ENCODE results near the gene ST6GALNAC3.
"Not testable (repeated sequence)": the region's sequence is repeated elsewhere in the genome, so short reads cannot be mapped to it uniquely, and the experiment has no call there.

Gene ST6GALNAC3

GRCh38 chr1:76227621-76228020 lies 153.1 kb downstream of the ST6GALNAC3 start:
- no peak for DNase-seq
- in situ Hi-C loops (cut with MboI; ENCODE audit: low pct_unique_long_range_greater_than_20kb, low sequenced_read_pairs): no loop called here

DNA sequence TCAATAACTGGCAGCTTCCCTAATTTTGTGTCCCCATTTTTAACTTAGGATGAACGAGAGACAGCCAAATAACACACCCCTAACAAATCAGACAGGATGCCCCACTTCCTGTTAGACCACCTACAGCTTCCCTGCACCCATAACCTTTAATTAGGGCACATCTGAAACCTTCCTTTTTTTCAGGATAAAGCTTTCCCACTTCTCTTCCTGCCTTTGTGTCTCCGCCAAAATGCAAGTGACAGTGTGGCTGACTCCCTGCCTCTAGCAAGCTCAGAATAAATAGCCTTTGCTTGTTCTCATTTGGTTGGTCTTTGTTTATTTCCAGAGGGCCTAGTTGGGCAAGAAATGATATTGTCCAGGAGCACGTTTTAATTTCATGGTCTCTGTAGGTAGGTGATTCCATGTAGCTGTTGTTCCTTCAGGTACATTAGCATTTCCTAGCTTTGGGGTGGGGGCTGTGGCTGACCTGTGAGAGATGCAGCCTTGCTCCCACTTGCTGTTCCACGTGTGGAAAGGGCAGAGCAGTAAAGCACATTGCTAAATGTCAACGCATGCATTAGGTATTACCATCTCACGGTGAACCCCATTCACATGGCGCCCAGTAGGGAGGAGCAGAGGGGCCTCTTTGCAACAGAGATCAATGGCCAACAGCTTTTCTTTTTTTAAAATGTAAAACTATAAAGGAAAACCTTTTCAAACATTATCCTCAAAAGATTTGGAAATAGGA lies 154.9 kb downstream of the ST6GALNAC3 start:
- in situ Hi-C loops (cut with MboI; ENCODE audit: low pct_unique_long_range_greater_than_20kb, low sequenced_read_pairs): no loop called here
- no peak for DNase-seq

- in situ Hi-C loops (cut with MboI; ENCODE audit: low pct_unique_long_range_greater_than_20kb, low sequenced_read_pairs): no loop called here
- no peak for DNase-seq
These were observed 156.3 kb downstream of the ST6GALNAC3 start for GRCh38 chr1:76230842-76231281.

DNA sequence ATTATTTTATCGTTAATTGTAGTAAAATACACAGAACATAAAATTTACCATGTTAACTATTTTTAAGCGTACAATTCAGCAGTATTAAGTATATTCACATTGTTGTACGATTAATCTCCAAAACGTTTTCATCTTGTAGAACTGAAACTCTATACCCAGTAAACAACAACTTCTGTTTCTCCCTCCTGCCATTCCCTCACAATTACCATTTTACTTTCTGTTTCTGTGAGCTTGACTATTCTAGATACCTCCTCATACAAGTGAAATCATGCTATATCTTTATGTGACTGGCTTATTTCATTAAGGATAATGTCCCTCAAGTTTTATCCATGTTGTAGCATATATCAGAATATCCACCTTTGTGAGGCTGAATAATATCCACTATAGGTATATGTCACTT lies 156.8 kb downstream of the ST6GALNAC3 start:
- in situ Hi-C loops (cut with MboI; ENCODE audit: low pct_unique_long_range_greater_than_20kb, low sequenced_read_pairs): no loop called here
- no peak for DNase-seq

GRCh38 chr1:76232666-76233065 lies 158.1 kb downstream of the ST6GALNAC3 start:
- in situ Hi-C loops (cut with MboI; ENCODE audit: low pct_unique_long_range_greater_than_20kb, low sequenced_read_pairs): no loop called here
- no peak for DNase-seq

DNA sequence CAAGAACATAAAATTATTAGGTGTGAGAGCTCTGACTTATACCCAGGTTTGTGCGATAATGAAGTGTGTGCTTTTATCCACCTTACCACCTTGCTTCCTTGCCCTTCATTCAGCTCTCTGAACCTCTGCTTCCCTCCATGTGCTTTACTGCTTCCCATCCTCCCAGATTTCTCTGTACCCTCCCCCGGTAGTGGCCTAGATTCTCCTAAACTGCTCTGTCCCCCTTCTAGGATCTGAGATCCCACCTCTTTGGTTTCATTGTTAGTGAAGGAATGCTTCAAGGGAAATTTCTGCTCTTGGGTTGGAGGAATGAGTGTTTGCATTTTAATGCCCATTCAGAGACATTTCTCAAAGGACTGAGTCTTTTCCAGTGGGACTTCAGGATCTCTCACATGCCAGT lies 159.5 kb downstream of the ST6GALNAC3 start:
- no peak for DNase-seq
- in situ Hi-C loops (cut with MboI; ENCODE audit: low pct_unique_long_range_greater_than_20kb, low sequenced_read_pairs): no loop called here

GRCh38 chr1:76237211-76237610 lies 162.7 kb downstream of the ST6GALNAC3 start:
- in situ Hi-C loops (cut with MboI; ENCODE audit: low pct_unique_long_range_greater_than_20kb, low sequenced_read_pairs): no loop called here
- DNase-seq: no peak

- DNase-seq: no peak
- in situ Hi-C loops (cut with MboI; ENCODE audit: low pct_unique_long_range_greater_than_20kb, low sequenced_read_pairs): no loop called here
These were observed 163.6 kb downstream of the ST6GALNAC3 start for GRCh38 chr1:76238094-76238628.

DNA sequence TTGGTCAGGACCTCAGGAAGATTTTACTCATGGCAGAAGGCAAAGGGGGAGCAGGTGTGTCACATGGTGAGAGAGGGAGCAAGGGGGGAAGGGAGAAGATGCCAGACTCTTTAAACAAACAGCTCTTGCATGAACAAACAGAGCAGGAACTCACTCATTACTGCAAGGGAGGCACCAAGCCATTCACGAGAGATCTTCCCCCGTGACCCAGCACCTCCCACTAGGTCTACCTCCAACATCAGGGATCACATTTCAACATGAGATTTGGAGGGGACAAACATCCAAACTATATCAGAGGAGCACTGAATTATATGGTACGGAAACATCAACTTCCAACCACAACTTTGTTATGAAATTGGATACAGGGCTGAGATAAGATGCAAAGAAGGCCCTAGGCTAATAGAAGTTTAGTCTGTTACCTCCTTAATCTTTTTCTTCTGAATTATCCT lies 164.9 kb downstream of the ST6GALNAC3 start:
- no peak for DNase-seq
- in situ Hi-C loops (cut with MboI; ENCODE audit: low pct_unique_long_range_greater_than_20kb, low sequenced_read_pairs): no loop called here

DNA sequence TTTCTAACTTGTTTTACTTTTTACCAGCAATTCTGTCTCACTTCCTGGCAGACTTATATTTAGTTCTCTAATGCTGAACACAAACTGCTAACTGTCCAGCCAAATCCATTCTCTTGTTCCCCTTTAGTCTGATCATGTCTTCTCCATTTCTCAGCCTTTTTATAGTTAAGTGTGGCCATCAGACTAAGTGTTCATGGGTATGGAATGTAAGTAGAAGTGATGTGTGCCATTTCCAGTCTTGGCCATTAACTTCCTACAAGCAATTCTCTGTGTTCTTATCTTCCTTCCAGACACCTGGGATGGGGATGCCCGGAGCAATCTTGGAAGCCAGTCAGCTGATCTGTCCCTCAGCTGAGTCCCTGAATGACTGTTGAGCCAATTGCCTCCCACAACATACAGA lies 165.8 kb downstream of the ST6GALNAC3 start:
- in situ Hi-C loops (cut with MboI; ENCODE audit: low pct_unique_long_range_greater_than_20kb, low sequenced_read_pairs): no loop called here
- DNase-seq: no peak

- in situ Hi-C loops (cut with MboI; ENCODE audit: low pct_unique_long_range_greater_than_20kb, low sequenced_read_pairs); DNase-seq: not testable (repeated sequence)
These were observed 168.0 kb downstream of the ST6GALNAC3 start for GRCh38 chr1:76242587-76242986.

DNA sequence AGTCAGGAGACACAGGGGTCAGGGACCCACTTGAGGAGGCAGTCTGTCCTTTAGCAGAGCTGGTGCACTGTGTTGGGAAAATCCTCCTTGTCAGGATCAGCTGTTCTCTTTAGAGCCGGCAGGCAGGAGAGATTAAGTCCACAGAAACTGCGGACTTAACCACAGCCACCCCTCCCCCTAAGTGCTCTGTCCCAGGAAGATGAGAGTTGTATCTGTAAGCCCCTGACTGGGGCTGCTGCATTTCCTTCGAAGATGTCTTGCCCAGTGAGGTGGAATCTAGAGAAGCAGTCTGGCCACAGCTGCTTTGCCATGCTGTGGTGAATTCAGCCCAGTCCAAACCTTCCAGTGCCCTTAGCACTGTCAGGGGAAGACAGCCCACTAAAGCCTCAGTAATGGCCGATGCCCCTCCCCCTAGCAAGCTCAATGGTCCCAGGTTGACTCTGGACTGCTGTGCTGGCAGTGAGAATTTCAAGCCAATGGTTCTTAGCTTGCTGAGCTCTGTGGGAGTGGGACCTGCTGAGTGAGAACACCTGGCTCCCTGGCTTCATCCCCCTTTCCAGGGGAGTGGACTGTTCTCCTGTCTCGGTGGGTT lies 172.8 kb downstream of the ST6GALNAC3 start:
- no peak for DNase-seq
- in situ Hi-C loops (cut with MboI; ENCODE audit: low pct_unique_long_range_greater_than_20kb, low sequenced_read_pairs): no loop called here

- in situ Hi-C loops (cut with MboI; ENCODE audit: low pct_unique_long_range_greater_than_20kb, low sequenced_read_pairs): no loop called here
- no peak for DNase-seq
These were observed 175.7 kb downstream of the ST6GALNAC3 start for GRCh38 chr1:76250271-76250670.

GRCh38 chr1:76252431-76252830 lies 177.9 kb downstream of the ST6GALNAC3 start:
- no peak for DNase-seq
- in situ Hi-C loops (cut with MboI; ENCODE audit: low pct_unique_long_range_greater_than_20kb, low sequenced_read_pairs): no loop called here

- DNase-seq: no peak
- in situ Hi-C loops (cut with MboI; ENCODE audit: low pct_unique_long_range_greater_than_20kb, low sequenced_read_pairs): no loop called here
These were observed 179.8 kb downstream of the ST6GALNAC3 start for GRCh38 chr1:76254104-76255030.

DNA sequence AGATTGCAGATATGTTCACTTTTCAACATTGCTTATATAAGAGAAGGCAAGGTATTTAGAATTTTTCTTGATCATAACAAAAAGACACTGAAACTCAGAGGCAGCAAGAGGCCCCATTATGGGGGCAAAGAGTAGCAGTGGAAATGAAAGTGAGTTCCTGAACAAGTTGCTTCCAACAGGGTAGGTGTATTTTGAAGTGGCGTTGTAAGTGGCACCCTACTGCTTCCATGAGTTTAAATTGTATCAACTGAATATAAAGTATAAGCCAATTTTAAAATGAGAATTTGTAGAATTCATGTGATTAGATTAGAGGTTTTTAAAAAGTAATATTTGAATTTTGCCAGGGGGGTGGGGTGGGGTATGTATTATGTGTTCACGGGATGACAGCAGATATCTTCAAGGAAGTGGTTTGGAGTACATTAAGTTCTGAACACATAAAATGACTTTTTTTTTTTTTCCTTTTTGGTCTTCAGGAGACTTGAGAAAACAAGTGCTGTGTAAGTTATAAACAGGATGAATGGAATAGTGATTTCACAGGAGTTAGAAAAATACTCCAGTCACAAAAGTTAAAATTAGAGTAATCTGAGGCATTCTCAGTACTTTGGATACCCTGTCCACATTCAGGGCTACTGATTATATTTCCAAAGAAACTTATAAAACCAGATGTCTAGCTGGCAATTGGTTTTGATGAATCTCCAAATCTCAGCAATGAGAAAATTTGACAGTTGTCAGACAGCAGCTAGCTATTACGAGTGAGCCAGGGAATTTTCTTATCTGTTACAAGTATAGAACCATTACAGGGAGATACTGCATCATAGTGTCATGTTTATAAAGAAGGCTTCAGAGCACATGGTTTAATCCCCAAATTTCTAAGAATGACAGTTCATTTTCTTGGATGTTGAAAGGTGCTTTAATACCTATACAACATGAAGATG lies 182.0 kb downstream of the ST6GALNAC3 start:
- in situ Hi-C loops (cut with MboI; ENCODE audit: low pct_unique_long_range_greater_than_20kb, low sequenced_read_pairs): no loop called here
- DNase-seq: no peak

- no peak for DNase-seq
- in situ Hi-C loops (cut with MboI; ENCODE audit: low pct_unique_long_range_greater_than_20kb, low sequenced_read_pairs): no loop called here
These were observed 183.3 kb downstream of the ST6GALNAC3 start for GRCh38 chr1:76257823-76258222.

- no peak for DNase-seq
- in situ Hi-C loops (cut with MboI; ENCODE audit: low pct_unique_long_range_greater_than_20kb, low sequenced_read_pairs): no loop called here
These were observed 184.7 kb downstream of the ST6GALNAC3 start for GRCh38 chr1:76259270-76259669.

GRCh38 chr1:76260279-76260678 lies 185.7 kb downstream of the ST6GALNAC3 start:
- no peak for DNase-seq
- in situ Hi-C loops (cut with MboI; ENCODE audit: low pct_unique_long_range_greater_than_20kb, low sequenced_read_pairs): no loop called here
